Smooth muscle cell (in vitro differentiated cells): ENCODE results near the gene CD101. TPM values are rescaled to one million over a fixed set of nuclear protein-coding genes. Genes with fewer than 3 reads are reported as not detected.

Experiments
- DNase-seq: peaks from one replicate; lab custom pipeline; 2025; ENCODE audit not compliant: unreplicated experiment; lab: John Stamatoyannopoulos, UW
- H2AFZ ChIP-seq: fragments of 200-600 bp; sonication (generic); 2 replicates; pipeline ENCODE4 v1.6.0; 2016; ENCODE audit warnings: antibody characterized with exemption, low read depth, mild to moderate bottlenecking
- H3F3A ChIP-seq: fragments of 200-600 bp; sonication (generic); 2 replicates; pipeline ENCODE4 v1.6.0; 2017; ENCODE audit warnings: antibody characterized with exemption, low read depth
- H3K27ac ChIP-seq: fragments of 200-600 bp; sonication (generic); 2 replicates; pipeline ENCODE4 v1.5.1; 2016; ENCODE audit warnings: low read depth, mild to moderate bottlenecking
- H3K27me3 ChIP-seq: fragments of 200-600 bp; sonication (generic); 2 replicates; pipeline ENCODE4 v1.6.1; 2016; ENCODE audit warnings: low read depth, mild to moderate bottlenecking
- H3K36me3 ChIP-seq: fragments of 200-600 bp; sonication (generic); 2 replicates; pipeline ENCODE4 v1.5.1; 2016; ENCODE audit warnings: low read depth
- H3K4me1 ChIP-seq: fragments of 200-600 bp; sonication (generic); 2 replicates; pipeline ENCODE4 v1.5.1; 2016; ENCODE audit warnings: low read depth
- H3K4me2 ChIP-seq: fragments of 200-600 bp; sonication (generic); 2 replicates; pipeline ENCODE4 v1.6.0; 2016; ENCODE audit warnings: mild to moderate bottlenecking
- H3K4me3 ChIP-seq: fragments of 200-600 bp; sonication (generic); 2 replicates; pipeline ENCODE4 v1.5.1; 2016; ENCODE audit warnings: mild to moderate bottlenecking
- H3K79me2 ChIP-seq: fragments of 200-600 bp; sonication (generic); 2 replicates; pipeline ENCODE4 v1.6.0; 2016; ENCODE audit warnings: low read depth, mild to moderate bottlenecking
- H3K9ac ChIP-seq: fragments of 200-600 bp; sonication (generic); 2 replicates; pipeline ENCODE4 v1.6.0; 2016; ENCODE audit warnings: low read depth
- H3K9me3 ChIP-seq: fragments of 200-600 bp; sonication (generic); replicated peaks from 2 replicates; pipeline ENCODE4 v1.5.1; 2016; ENCODE audit warnings: low read depth
- H4K20me1 ChIP-seq: fragments of 200-600 bp; sonication (generic); 2 replicates; pipeline ENCODE4 v1.6.0; 2016; ENCODE audit warnings: low read depth
- CTCF ChIP-seq: fragments of 200-600 bp; sonication (generic); IDR thresholded peaks from 2 replicates; pipeline ENCODE4 v1.5.1; 2017; ENCODE audit warnings: borderline replicate concordance, mild to moderate bottlenecking, antibody characterized with exemption; ENCODE audit not compliant: insufficient read depth, poor library complexity, severe bottlenecking
- WGBS: methylation state at CpG from one replicate; pipeline ENCODE4 v1.1.7; 2016; ENCODE audit warnings: low lambda C conversion rate; 5-methylcytosine and 5-hydroxymethylcytosine counted together
- polyA plus RNA-seq: library from polyadenylated mRNA; unstranded; fragments of >200 nt; fragmentation: Nextera tagmentation; extraction: Ambion mirVana; gene quantifications from 2 replicates; pipeline ENCODE4 v1.2.1, GENCODE V29; 2016
- small RNA-seq: library from RNA; depleted of rRNA; stranded (forward); fragments of <200 nt; gene quantifications from one replicate; pipeline ENCODE3, GENCODE V24; 2014
- total RNA-seq: library from RNA; depleted of rRNA; stranded (reverse); fragments of >200 nt; gene quantifications from 2 replicates; pipeline ENCODE4 v1.2.3, GENCODE V29; 2014

CD101 gene
- total and polyA plus RNA-seq, 2 experiments from 2014 or later, result 0.85 to 2.0 TPM

- Histone ChIP-seq H3K79me2 (no peaks in the 10 kb centered on the region), H2AFZ (no peak overlapping the region), H3K4me3 (no peak overlapping the region), H3K9ac (no peak overlapping the region), H3K9me3 (no peaks in the 10 kb centered on the region), H4K20me1 (no peaks in the 10 kb centered on the region), H3F3A (no peaks in the 10 kb centered on the region), H3K27ac (no peak overlapping the region), H3K27me3 (no peaks in the 10 kb centered on the region), H3K4me2 (no peak overlapping the region), H3K36me3 (no peaks in the 10 kb centered on the region), H3K4me1 (no peaks in the 10 kb centered on the region)
- 81% methylated on average over 6 of the region's 6 CpGs for WGBS
- no peak for DNase-seq
- TF ChIP-seq CTCF, result no peak
These were observed 82.7 kb downstream of the CD101 start for GRCh38 chr1:117084231-117084630.

Small RNAs within 50 kb of the gene (small RNA-seq; reads per million reads assigned to genes)
- gene RNA5SP55, result not detected

Other genes with a start within 250 kb of the CD101 start
- not detected in 2 replicates for gene CD2, start 247.3 kb upstream of the CD101 start, total RNA-seq
- gene CD2, start 247.3 kb upstream of the CD101 start, polyA plus RNA-seq, result not detected in 2 replicates
- 97.9 and 152 TPM in 2 replicates for gene PTGFRN, start 91.8 kb upstream of the CD101 start, total RNA-seq
- gene PTGFRN, start 91.8 kb upstream of the CD101 start, polyA plus RNA-seq, result 62.6 and 64.2 TPM in 2 replicates
- gene TTF2, start 58.6 kb downstream of the CD101 start, total RNA-seq, result 4.9 and 16.2 TPM in 2 replicates
- gene TTF2, start 58.6 kb downstream of the CD101 start, polyA plus RNA-seq, result 8.2 and 8.8 TPM in 2 replicates
- 3.5 and 4.4 TPM in 2 replicates for gene TRIM45, start 120.0 kb downstream of the CD101 start, total RNA-seq
- gene TRIM45, start 120.0 kb downstream of the CD101 start, polyA plus RNA-seq, result 4.6 and 6.4 TPM in 2 replicates
- 25.4 and 33.0 TPM in 2 replicates for gene VTCN1, start 209.2 kb downstream of the CD101 start, total RNA-seq
- gene VTCN1, start 209.2 kb downstream of the CD101 start, polyA plus RNA-seq, result 7.1 and 41.2 TPM in 2 replicates